ENCODE measurements around the gene CDHR2.
"Not testable (repeated sequence)": the region's sequence is repeated elsewhere in the genome, so short reads cannot be mapped to it uniquely, and the experiment has no call there.

GRCh38 chr5:176599749-176600430 lies 50.7 kb downstream of the CDHR2 start:
- not testable (repeated sequence) for TF ChIP-seq EZH2 (IDR thresholded peaks at IDR 0.05; ENCODE audit: insufficient read depth, poor library complexity, severe bottlenecking); EZH2phosphoT487 (IDR thresholded peaks at IDR 0.05; ENCODE audit: insufficient read depth, low read depth)
